Right lobe of liver (tissue), 6 donors: ENCODE data around the gene PTP4A2. TPM values are rescaled to one million over a fixed set of nuclear protein-coding genes. Genes with fewer than 3 reads are reported as not detected.

ENCODE experiments used
- ATAC-seq, 4 donors: fragments of 200-7000 bp; cut with Tn5 transposase; one replicate each; pipeline ENCODE4 v1.9.1; 2020; ENCODE audit warnings: mild to moderate bottlenecking in 4 of 4, moderate library complexity in 4 of 4
- DNase-seq, 3 donors: peaks; one replicate each; pipeline ENCODE4 v3.0.0-alpha.2; 2020
- H3K27ac ChIP-seq, 3 donors: fragments of 200-600 bp; one replicate each; pipeline ENCODE4 v1.8.0; 2022
- H3K27me3 ChIP-seq, 2 donors: fragments of 200-600 bp; one replicate each; pipeline ENCODE4 v1.8.0; 2022
- H3K36me3 ChIP-seq, 4 donors: fragments of 200-600 bp; sonication (generic) in 1 of 4; one replicate each; pipeline versions ENCODE4 v1.5.1 to v1.8.0; 2017 to 2022; ENCODE audit warnings: control low read depth in 1 of 4
- H3K4me1 ChIP-seq, 4 donors: fragments of 200-600 bp; sonication (generic) in 1 of 4; one replicate each; pipeline versions ENCODE4 v1.5.1 to v1.8.0; 2017 to 2022; ENCODE audit warnings: control low read depth in 1 of 4
- H3K4me3 ChIP-seq, 3 donors: fragments of 200-600 bp; one replicate each; pipeline ENCODE4 v1.8.0; 2022
- H3K9me3 ChIP-seq, 4 donors: fragments of 200-600 bp; sonication (generic) in 1 of 4; one replicate each; pipeline versions ENCODE4 v1.5.1 to v1.8.0; 2017 to 2022; ENCODE audit warnings: control low read depth in 1 of 4
- CTCF ChIP-seq, 4 donors: fragments of 200-600 bp in 3 of 4; fragments of 450-650 bp in 1 of 4; IDR thresholded peaks; one replicate each; pipeline versions ENCODE4 v1.5.1 to v1.8.0; 2016 to 2022; ENCODE audit warnings: antibody characterized with exemption in 4 of 4, mild to moderate bottlenecking in 2 of 4
- POLR2A ChIP-seq: fragments of 450-650 bp; IDR thresholded peaks from one replicate; pipeline ENCODE4 v1.6.1; 2017; ENCODE audit warnings: antibody characterized with exemption, mild to moderate bottlenecking
- WGBS: methylation state at CpG from one replicate; pipeline ENCODE4 v1.1.6; 2018; ENCODE audit warnings: low coverage, low lambda C conversion rate; ENCODE audit not compliant: insufficient coverage; ENCODE audit errors: missing lambda C conversion rate; 5-methylcytosine and 5-hydroxymethylcytosine counted together
- intact Hi-C, 2 donors: fragments of 100-400 bp; cut with DNase I; formaldehyde crosslinking; loops; one replicate each; pipeline versions ENCODE4 v1.11.2 to v1.14.1; 2022
- total RNA-seq, 6 experiments: library from RNA; depleted of rRNA in 2 of 6; stranded (reverse); fragments of >200 nt in 2 of 6; fragmentation: NEBNext Ultra II Directional in 3 of 6; extraction: Animal tissue kit (Norgen Biotek cat#: 25700) in 3 of 6; gene quantifications; one replicate each; pipeline versions ENCODE4 v1.1.0 to v1.2.4, GENCODE V29; 2016 to 2023
- donor health status: DM: no; HTN: yes; CAD: no.
- donor health status: DM: no; HTN: no; CAD: no.
- donor health status: DM: no; HTN: no; CAD: no.
- donor health status: DM: no; HTN: yes; CAD: no.
- donor health status: DM: no; HTN: yes; CAD: no.

PTP4A2 gene
- total RNA-seq, 6 experiments from 2014 or later = 66.3 to 143 (median 117) TPM

- ATAC-seq (peak in 1 of 4 donors; percentile 38), DNase-seq (no peak)
- intact Hi-C loops = no loop called here
- H3K4me1 ChIP-seq = peaks cover 0 to 30% (median 12%) of the 10 kb centered on the region in 4 donors
- H3K36me3 ChIP-seq = peaks cover 11 to 27% (median 15%) of the 10 kb centered on the region in 4 donors
- H3K9me3 ChIP-seq = no peaks in the 10 kb centered on the region
- H3K27ac ChIP-seq = peak overlapping the region in 1 of 3 donors; percentile 79
- no peaks in the 10 kb centered on the region for H3K27me3 ChIP-seq
- 74% methylated on average over 2 of the region's 2 CpGs for WGBS
- TF ChIP-seq CTCF (IDR thresholded peaks at IDR 0.05) (no peak), POLR2A (no peak)
- no peak overlapping the region for H3K4me3 ChIP-seq
Observed at GRCh38 chr1:31911994-31912780, 26.0 kb downstream of the PTP4A2 start.

GRCh38 chr1:31910933-31911332 lies 27.2 kb downstream of the PTP4A2 start:
- Histone ChIP-seq H3K27ac (peak overlapping the region in 2 of 3 donors; percentile 17 to 79), H3K9me3 (no peaks in the 10 kb centered on the region), H3K27me3 (no peaks in the 10 kb centered on the region), H3K36me3 (peaks cover 12 to 23% (median 15%) of the 10 kb centered on the region in 4 donors), H3K4me3 (no peak overlapping the region), H3K4me1 (peaks cover 0 to 30% (median 12%) of the 10 kb centered on the region in 4 donors)
- ATAC-seq (peak; percentile 88 to 96 (median 90)), DNase-seq (peak in 1 of 3 donors; percentile 76)
- intact Hi-C loops = no loop called here
- TF ChIP-seq POLR2A (no peak), CTCF (IDR thresholded peaks at IDR 0.05) (no peak)
- WGBS = 13% methylated on average over 2 of the region's 2 CpGs

GRCh38 chr1:31909691-31910090 lies 28.5 kb downstream of the PTP4A2 start:
- ATAC-seq (no peak), DNase-seq (no peak)
- intact Hi-C loops = no loop called here
- H3K36me3 ChIP-seq = peaks cover 5 to 23% (median 11%) of the 10 kb centered on the region in 4 donors
- no peak for TF ChIP-seq CTCF (IDR thresholded peaks at IDR 0.05)
- no peak for TF ChIP-seq POLR2A
- 88% methylated on average over 1 of the region's 1 CpG for WGBS
- H3K27me3 ChIP-seq = no peaks in the 10 kb centered on the region
- H3K27ac ChIP-seq = peak overlapping the region in 1 of 3 donors; percentile 79
- no peak overlapping the region for H3K4me3 ChIP-seq
- peaks cover 0 to 36% (median 12%) of the 10 kb centered on the region in 4 donors for H3K4me1 ChIP-seq
- no peaks in the 10 kb centered on the region for H3K9me3 ChIP-seq

- 100% methylated on average over 2 of the region's 2 CpGs for WGBS
- Histone ChIP-seq H3K36me3 (peaks cover 5 to 23% (median 10%) of the 10 kb centered on the region in 4 donors), H3K27me3 (no peaks in the 10 kb centered on the region), H3K9me3 (no peaks in the 10 kb centered on the region), H3K4me1 (peaks cover 0 to 28% (median 6%) of the 10 kb centered on the region in 4 donors), H3K4me3 (no peak overlapping the region), H3K27ac (no peak overlapping the region)
- intact Hi-C loops = no loop called here
- ATAC-seq (no peak), DNase-seq (no peak)
- TF ChIP-seq CTCF (IDR thresholded peaks at IDR 0.05) (no peak), POLR2A (no peak)
Observed at GRCh38 chr1:31906557-31906956, 31.6 kb downstream of the PTP4A2 start.
